Muscle layer of duodenum (tissue), 2 donors: Measurements from ENCODE around the gene CES1.
"Not testable (repeated sequence)": the region's sequence is repeated elsewhere in the genome, so short reads cannot be mapped to it uniquely, and the experiment has no call there.

ENCODE experiments used
- H3K27ac ChIP-seq: one replicate; pipeline ENCODE4 v1.7.0; 2013; ENCODE audit warnings: mild to moderate bottlenecking, low read length
- H3K27me3 ChIP-seq: one replicate; pipeline ENCODE4 v1.7.0; 2013; ENCODE audit warnings: low read depth, mild to moderate bottlenecking, control low read depth, low read length
- H3K36me3 ChIP-seq, 2 donors: one replicate each; pipeline ENCODE4 v1.7.0; 2013; ENCODE audit warnings: low read length in 2 of 2, control low read depth in 1 of 2, mild to moderate bottlenecking in 1 of 2; ENCODE audit not compliant: insufficient read depth in 2 of 2, control insufficient read depth in 1 of 2
- H3K4me1 ChIP-seq, 2 donors: one replicate each; pipeline ENCODE4 v1.7.0; 2013; ENCODE audit warnings: low read length in 2 of 2, mild to moderate bottlenecking in 2 of 2, control low read depth in 1 of 2, moderate library complexity in 1 of 2; ENCODE audit not compliant: insufficient read depth in 2 of 2, control insufficient read depth in 1 of 2
- H3K4me3 ChIP-seq, 2 donors: one replicate each; pipeline ENCODE4 v1.7.0; 2013; ENCODE audit warnings: low read length in 2 of 2, low read depth in 1 of 2, mild to moderate bottlenecking in 1 of 2
- H3K9me3 ChIP-seq, 2 donors: one replicate each; pipeline ENCODE4 v1.7.0; 2013; ENCODE audit warnings: low read length in 2 of 2, control low read depth in 1 of 2, mild to moderate bottlenecking in 1 of 2; ENCODE audit not compliant: control insufficient read depth in 1 of 2
- donor health status: healthy.

The CES1 gene

GRCh38 chr16:55814174-55814573, 18.7 kb downstream of the CES1 start:
- not testable (repeated sequence) for H3K36me3 ChIP-seq, H3K9me3 ChIP-seq, H3K4me1 ChIP-seq, H3K27ac ChIP-seq, H3K4me3 ChIP-seq, H3K27me3 ChIP-seq

GRCh38 chr16:55813730-55814129, 19.2 kb downstream of the CES1 start:
- H3K4me1 ChIP-seq, H3K27ac ChIP-seq, H3K36me3 ChIP-seq, H3K9me3 ChIP-seq, H3K27me3 ChIP-seq, H3K4me3 ChIP-seq: not testable (repeated sequence)

- Histone ChIP-seq H3K4me1 (no peaks in the 10 kb centered on the region), H3K36me3 (no peaks in the 10 kb centered on the region), H3K9me3 (no peaks in the 10 kb centered on the region), H3K4me3 (no peak overlapping the region), H3K27me3 (no peaks in the 10 kb centered on the region), H3K27ac (no peak overlapping the region)
These were observed 19.9 kb downstream of the CES1 start for GRCh38 chr16:55812951-55813350.

GRCh38 chr16:55811811-55812210, 21.1 kb downstream of the CES1 start:
- H3K4me3 ChIP-seq: no peak overlapping the region
- no peaks in the 10 kb centered on the region for H3K4me1 ChIP-seq
- no peak overlapping the region for H3K27ac ChIP-seq
- H3K9me3 ChIP-seq: no peaks in the 10 kb centered on the region
- H3K36me3 ChIP-seq: no peaks in the 10 kb centered on the region
- H3K27me3 ChIP-seq: no peaks in the 10 kb centered on the region

GRCh38 chr16:55810451-55810961, 22.4 kb downstream of the CES1 start:
- H3K27me3 ChIP-seq: no peaks in the 10 kb centered on the region
- no peaks in the 10 kb centered on the region for H3K9me3 ChIP-seq
- H3K4me3 ChIP-seq: no peak overlapping the region
- H3K36me3 ChIP-seq: no peaks in the 10 kb centered on the region
- H3K27ac ChIP-seq: no peak overlapping the region
- no peaks in the 10 kb centered on the region for H3K4me1 ChIP-seq

GRCh38 chr16:55809851-55810250, 23.0 kb downstream of the CES1 start:
- Histone ChIP-seq H3K4me1 (no peaks in the 10 kb centered on the region), H3K36me3 (no peaks in the 10 kb centered on the region), H3K9me3 (no peaks in the 10 kb centered on the region), H3K4me3 (no peak overlapping the region), H3K27me3 (no peaks in the 10 kb centered on the region), H3K27ac (no peak overlapping the region)

- H3K36me3 ChIP-seq: no peaks in the 10 kb centered on the region
- H3K9me3 ChIP-seq: no peaks in the 10 kb centered on the region
- H3K27ac ChIP-seq: no peak overlapping the region
- H3K4me3 ChIP-seq: no peak overlapping the region
- H3K4me1 ChIP-seq: no peaks in the 10 kb centered on the region
- H3K27me3 ChIP-seq: no peaks in the 10 kb centered on the region
These were observed 23.5 kb downstream of the CES1 start for GRCh38 chr16:55809386-55809785.

GRCh38 chr16:55808286-55808685, 24.6 kb downstream of the CES1 start:
- H3K4me3 ChIP-seq, H3K27me3 ChIP-seq, H3K4me1 ChIP-seq, H3K27ac ChIP-seq, H3K36me3 ChIP-seq, H3K9me3 ChIP-seq: not testable (repeated sequence)

GRCh38 chr16:55805104-55805503, 27.8 kb downstream of the CES1 start:
- not testable (repeated sequence) for H3K9me3 ChIP-seq, H3K36me3 ChIP-seq, H3K27ac ChIP-seq, H3K4me1 ChIP-seq, H3K27me3 ChIP-seq, H3K4me3 ChIP-seq

GRCh38 chr16:55803681-55804080, 29.2 kb downstream of the CES1 start:
- H3K27me3 ChIP-seq, H3K9me3 ChIP-seq, H3K4me3 ChIP-seq, H3K36me3 ChIP-seq, H3K27ac ChIP-seq, H3K4me1 ChIP-seq: not testable (repeated sequence)

GRCh38 chr16:55792934-55793374, 39.9 kb downstream of the CES1 start:
- H3K9me3 ChIP-seq: not testable (repeated sequence)

GRCh38 chr16:55791512-55791911, 41.4 kb downstream of the CES1 start:
- not testable (repeated sequence) for H3K4me1 ChIP-seq, H3K27me3 ChIP-seq, H3K36me3 ChIP-seq, H3K4me3 ChIP-seq, H3K9me3 ChIP-seq, H3K27ac ChIP-seq

More at GRCh38 chr16:55792934-55793374, 39.9 kb downstream of the CES1 start:
- not testable (repeated sequence) for H3K27ac ChIP-seq, H3K4me3 ChIP-seq, H3K36me3 ChIP-seq, H3K4me1 ChIP-seq, H3K27me3 ChIP-seq
